Astrocyte of the cerebellum (primary cell): ENCODE measurements around the gene GPC5.
A peak's percentile ranks its signal among the peaks of the same experiment; 100 is the strongest.

Experiments used
- DNase-seq: peaks from one replicate; pipeline ENCODE4 v3.0.0-alpha.2; 2011; ENCODE audit warnings: low read depth
- H3K4me3 ChIP-seq: 2 replicates; pipeline ENCODE4 v1.5.1; 2011; ENCODE audit warnings: mild to moderate bottlenecking, low read depth, low read length, moderate library complexity
- in situ Hi-C: cut with HindIII; loops from 2 replicates; pipeline ENCODE4 v1.10.0; 2017; ENCODE audit warnings: low sequenced_read_pairs
- TF ChIP-seq, protein P1 (sequence below): IDR thresholded peaks from 2 replicates; pipeline ENCODE4 v1.5.1; 2012; ENCODE audit warnings: low read length, low read depth, moderate library complexity, mild to moderate bottlenecking; ENCODE audit errors: missing control alignments

The GPC5 gene

DNA sequence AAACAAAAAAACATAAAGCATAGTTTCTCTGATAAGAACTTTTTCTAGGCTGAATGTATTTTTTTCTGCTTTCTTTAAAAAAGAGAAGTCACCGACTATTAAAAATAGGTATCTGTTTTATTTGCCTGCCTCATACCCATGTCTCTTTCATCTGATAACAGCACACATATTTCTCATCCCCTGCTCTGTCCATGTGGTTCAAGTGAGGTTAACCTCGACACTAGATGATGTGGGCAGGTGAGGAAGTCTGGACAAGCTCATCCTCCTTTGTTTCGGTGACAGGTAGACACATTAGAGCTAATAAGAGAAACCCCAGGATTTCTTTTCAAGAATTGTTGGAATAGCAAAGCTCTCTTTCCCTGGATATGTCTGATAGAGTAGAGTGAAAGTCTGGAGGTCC is 222.7 kb downstream of the GPC5 start:
- no peak for DNase-seq
- no peak overlapping the region for H3K4me3 ChIP-seq
- TF ChIP-seq, protein P1, sequence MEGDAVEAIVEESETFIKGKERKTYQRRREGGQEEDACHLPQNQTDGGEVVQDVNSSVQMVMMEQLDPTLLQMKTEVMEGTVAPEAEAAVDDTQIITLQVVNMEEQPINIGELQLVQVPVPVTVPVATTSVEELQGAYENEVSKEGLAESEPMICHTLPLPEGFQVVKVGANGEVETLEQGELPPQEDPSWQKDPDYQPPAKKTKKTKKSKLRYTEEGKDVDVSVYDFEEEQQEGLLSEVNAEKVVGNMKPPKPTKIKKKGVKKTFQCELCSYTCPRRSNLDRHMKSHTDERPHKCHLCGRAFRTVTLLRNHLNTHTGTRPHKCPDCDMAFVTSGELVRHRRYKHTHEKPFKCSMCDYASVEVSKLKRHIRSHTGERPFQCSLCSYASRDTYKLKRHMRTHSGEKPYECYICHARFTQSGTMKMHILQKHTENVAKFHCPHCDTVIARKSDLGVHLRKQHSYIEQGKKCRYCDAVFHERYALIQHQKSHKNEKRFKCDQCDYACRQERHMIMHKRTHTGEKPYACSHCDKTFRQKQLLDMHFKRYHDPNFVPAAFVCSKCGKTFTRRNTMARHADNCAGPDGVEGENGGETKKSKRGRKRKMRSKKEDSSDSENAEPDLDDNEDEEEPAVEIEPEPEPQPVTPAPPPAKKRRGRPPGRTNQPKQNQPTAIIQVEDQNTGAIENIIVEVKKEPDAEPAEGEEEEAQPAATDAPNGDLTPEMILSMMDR, result no peak
- in situ Hi-C loops, result no loop called here

DNA sequence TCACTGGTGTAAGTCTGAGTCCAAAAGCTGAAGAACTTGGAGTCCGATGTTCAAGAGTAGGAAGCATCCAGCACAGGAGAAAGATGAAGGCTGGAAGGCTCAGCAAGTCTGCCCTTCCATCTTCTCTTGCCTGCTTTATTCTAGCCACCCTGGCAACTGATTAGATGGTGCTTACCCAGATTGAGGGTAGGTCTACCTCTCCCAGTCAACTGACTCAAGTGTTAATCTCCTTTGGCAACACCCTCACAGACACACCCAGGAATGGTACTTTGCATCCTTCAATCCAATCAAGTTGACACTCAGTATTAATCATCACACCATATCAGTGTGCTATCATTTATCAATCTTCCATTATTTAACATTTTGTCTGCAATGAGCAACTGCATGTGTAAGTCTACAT is 223.5 kb downstream of the GPC5 start:
- in situ Hi-C loops, result no loop called here
- no peak for DNase-seq
- TF ChIP-seq, protein P1, result no peak
- H3K4me3 ChIP-seq, result no peak overlapping the region

DNA sequence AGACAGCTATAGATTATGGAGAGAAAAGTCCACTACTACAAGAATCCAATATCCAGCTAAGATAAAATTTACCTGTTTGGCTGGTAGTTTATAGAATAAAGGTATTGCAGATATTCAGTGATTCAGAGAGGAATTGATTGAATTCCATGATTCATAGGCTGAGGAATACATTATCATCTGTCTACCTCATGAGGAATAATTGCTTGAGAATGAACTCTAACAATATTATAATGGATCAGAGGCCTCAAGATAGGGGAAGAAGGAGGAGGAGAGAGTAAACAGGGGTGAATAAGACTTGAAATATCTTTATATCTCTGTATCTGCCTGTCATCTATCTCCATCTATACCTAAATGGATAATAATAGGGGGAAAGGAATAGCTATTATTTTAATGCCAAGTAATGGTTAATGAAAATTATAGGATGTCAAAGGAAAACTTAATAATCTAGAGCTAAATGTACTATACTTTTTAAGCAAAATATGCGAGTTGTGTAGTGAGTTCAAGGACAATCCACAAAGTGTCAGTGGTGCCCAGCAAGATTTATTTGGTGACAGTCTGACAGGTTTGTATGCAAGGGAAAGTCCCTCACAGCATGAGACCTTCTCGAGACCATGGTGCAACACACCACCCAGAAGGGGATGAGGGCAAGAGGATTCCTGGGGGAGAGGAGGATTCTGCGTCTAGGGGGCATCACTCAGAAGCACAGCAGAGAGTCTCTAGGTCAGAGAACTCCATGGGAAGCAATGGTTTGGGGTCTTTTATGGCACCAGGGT is 224.5 kb downstream of the GPC5 start:
- DNase-seq, result no peak
- TF ChIP-seq, protein P1, result no peak
- H3K4me3 ChIP-seq, result no peak overlapping the region
- in situ Hi-C loops, result no loop called here

DNA sequence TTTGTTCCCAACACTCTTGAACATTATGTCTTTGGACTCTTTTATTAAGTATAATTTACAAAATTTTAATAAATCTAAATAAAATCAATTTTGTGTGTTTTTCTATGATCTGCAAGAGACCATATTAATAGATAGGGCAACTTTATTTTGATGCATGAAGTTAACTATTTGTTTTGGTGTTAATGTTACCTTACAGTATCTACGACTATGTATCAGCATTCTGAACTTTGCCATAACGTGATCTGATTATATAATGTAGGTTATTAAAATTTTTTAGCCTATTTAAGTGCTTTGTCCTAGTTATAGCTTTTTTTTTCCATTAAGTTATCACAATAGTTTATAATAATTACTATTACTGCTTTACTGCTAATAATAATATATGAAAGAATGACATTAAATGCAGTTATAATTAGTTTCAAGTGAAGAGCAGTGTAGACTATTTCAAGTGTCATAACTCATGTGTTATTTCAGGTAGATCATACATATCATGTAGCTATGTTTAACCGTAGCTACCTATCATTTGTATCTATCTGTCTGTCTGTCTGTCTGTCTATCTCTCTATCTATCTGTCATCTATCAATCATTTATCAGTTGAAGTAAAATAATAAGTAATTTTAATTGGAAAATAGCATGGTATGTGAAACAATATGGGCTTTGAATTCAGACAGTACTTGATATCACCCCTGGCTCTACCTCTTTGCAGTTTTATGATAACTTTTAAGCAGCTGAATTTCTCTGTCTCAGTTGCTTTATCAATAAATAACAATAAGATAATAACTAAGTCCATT is 229.7 kb downstream of the GPC5 start:
- in situ Hi-C loops, result no loop called here
- TF ChIP-seq, protein P1, result no peak
- H3K4me3 ChIP-seq, result no peak overlapping the region

DNA sequence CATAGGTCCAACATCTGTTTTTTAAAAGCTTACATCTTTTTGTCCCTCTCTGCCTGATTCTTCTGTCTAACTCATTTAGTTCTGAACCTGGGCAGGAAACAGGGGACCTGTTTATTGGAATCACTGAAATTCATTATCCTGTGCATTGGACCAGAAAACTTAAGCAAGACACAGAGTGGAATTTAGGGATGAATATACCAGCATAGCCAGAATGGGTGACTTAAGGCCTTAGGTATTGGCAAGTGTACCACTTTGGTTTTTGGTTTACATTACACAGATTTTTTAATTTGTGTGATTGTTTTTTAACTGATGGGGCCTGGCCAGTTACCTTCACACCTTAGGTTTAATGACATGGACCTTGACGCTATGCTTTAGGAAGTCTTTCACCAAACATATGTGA is 232.5 kb downstream of the GPC5 start:
- TF ChIP-seq, protein P1, result no peak

More for the DNA sequence above, 229.7 kb downstream of the GPC5 start:
- no peak for DNase-seq

DNA sequence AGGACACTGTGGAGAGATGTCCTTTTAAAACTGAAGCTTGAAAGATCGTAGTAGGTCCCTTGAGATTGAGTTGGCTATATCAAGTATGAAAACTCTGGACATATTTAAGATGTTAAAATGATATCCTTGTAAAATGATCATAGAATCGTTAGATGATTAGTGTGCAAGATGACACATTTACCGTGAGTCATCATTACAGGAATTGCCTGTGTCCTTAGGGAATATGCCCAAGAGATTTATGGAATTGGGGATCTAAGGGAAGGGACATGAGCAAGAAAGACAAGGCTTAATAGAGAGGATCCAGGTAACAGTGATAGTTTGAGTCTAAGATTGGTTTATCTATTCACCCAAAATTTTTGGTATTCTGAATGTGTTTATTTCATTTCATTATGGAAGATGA is 233.7 kb downstream of the GPC5 start:
- DNase-seq, result no peak
- no peak overlapping the region for H3K4me3 ChIP-seq
- in situ Hi-C loops, result no loop called here
- TF ChIP-seq, protein P1, result no peak

More for the DNA sequence above, 232.5 kb downstream of the GPC5 start:
- DNase-seq, result peak; percentile 81
- H3K4me3 ChIP-seq, result no peak overlapping the region
- in situ Hi-C loops, result no loop called here
